Measurements from ENCODE around the gene MRPS26. TPM values are rescaled to one million over a fixed set of nuclear protein-coding genes. Genes with fewer than 3 reads are reported as not detected.
"Not testable (repeated sequence)": the region's sequence is repeated elsewhere in the genome, so short reads cannot be mapped to it uniquely, and the experiment has no call there.

MRPS26 gene
- total RNA-seq, 1 donor from 2014 or later = 31.0 TPM

DNA sequence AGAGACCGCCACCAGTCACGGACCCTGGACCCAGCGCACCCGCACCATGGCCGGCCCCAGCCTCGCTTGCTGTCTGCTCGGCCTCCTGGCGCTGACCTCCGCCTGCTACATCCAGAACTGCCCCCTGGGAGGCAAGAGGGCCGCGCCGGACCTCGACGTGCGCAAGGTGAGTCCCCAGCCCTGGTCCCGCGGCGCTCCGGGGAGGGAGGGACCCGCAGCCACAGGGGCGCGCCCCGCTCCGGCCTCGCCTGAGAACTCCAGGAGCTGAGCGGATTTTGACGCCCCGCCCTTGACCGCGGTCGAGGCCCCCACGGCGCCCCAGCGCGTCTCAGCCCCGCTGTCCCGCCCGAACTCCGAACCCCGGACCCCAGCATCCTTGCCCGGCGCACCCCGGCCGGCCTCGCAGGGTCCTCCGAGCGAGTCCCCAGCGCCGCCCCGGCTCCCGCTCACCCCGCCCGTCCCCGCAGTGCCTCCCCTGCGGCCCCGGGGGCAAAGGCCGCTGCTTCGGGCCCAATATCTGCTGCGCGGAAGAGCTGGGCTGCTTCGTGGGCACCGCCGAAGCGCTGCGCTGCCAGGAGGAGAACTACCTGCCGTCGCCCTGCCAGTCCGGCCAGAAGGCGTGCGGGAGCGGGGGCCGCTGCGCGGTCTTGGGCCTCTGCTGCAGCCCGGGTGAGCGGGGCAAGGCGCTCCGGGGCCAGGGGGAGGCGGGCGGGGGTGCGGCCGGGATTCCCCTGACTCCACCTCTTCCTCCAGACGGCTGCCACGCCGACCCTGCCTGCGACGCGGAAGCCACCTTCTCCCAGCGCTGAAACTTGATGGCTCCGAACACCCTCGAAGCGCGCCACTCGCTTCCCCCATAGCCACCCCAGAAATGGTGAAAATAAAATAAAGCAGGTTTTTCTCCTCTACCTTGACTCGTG is 26.0 kb downstream of the MRPS26 start, which contains the start of gene OXT:
Gene OXT (plus strand): TSS at position 11 of the 920 bp plus-strand sequence. CDS start 36 bp downstream, at position 47.
- TF ChIP-seq, protein P1, sequence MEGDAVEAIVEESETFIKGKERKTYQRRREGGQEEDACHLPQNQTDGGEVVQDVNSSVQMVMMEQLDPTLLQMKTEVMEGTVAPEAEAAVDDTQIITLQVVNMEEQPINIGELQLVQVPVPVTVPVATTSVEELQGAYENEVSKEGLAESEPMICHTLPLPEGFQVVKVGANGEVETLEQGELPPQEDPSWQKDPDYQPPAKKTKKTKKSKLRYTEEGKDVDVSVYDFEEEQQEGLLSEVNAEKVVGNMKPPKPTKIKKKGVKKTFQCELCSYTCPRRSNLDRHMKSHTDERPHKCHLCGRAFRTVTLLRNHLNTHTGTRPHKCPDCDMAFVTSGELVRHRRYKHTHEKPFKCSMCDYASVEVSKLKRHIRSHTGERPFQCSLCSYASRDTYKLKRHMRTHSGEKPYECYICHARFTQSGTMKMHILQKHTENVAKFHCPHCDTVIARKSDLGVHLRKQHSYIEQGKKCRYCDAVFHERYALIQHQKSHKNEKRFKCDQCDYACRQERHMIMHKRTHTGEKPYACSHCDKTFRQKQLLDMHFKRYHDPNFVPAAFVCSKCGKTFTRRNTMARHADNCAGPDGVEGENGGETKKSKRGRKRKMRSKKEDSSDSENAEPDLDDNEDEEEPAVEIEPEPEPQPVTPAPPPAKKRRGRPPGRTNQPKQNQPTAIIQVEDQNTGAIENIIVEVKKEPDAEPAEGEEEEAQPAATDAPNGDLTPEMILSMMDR (IDR thresholded peaks at IDR 0.05) = no peak
- H3K27me3 Mint-ChIP-seq (ENCODE audit: low read depth) = peaks cover 10% of the 10 kb centered on the region
- peaks cover 4% of the 10 kb centered on the region for H3K4me1 Mint-ChIP-seq (ENCODE audit: low read depth)
- no peak within 1 kb of the TSS for H3K27ac Mint-ChIP-seq (ENCODE audit: unreplicated experiment)
- DNase-seq (ENCODE audit: low spot score) = peak; percentile 90
- H3K36me3 Mint-ChIP-seq (ENCODE audit: low read depth) = no peaks in the 10 kb centered on the region
- no peaks in the 10 kb centered on the region for H3K9me3 Mint-ChIP-seq (ENCODE audit: low read depth)
- H3K4me3 Mint-ChIP-seq (ENCODE audit: unreplicated experiment) = peak within 1 kb of the TSS; percentile 55

DNA sequence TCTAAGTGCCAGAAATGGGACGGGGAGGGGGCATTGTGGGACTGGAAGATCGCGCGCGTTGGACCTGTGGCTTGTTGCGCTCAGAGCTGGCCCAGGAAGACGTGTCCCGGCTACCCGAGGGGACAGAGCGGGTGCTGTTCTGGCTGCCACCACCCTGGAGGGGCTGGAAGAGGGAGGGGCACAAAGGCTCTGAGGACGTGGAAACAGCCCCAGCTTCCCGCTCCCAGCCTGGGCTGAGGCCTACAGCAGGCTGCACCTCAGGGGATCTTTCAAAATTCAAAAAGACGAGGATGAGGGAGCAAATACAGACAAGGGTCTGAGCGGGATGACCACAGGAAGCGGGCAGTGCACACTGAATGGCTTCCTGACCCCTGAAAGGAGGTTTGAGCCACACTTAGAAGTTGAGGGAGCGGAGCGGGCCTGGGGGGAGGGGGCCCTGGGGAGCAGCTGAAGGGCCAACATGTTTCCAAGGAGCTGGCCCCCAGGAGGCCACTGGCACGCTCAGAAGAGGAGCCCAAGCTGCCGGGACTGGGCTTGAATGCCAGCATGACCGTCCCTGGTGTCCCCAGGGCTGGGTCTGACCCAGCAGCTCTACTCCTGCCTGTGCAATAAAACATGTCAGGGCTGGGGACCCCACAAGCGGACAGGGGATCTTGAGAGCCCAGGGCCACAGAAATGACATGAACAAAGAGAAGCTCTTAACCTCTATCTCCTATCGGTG is 26.8 kb downstream of the MRPS26 start:
- Mint-ChIP-seq H3K4me1 (ENCODE audit: low read depth) (peaks cover 4% of the 10 kb centered on the region), H3K9me3 (ENCODE audit: low read depth) (no peaks in the 10 kb centered on the region), H3K36me3 (ENCODE audit: low read depth) (no peaks in the 10 kb centered on the region), H3K4me3 (ENCODE audit: unreplicated experiment) (peak overlapping the region; percentile 55), H3K27me3 (ENCODE audit: low read depth) (peaks cover 10% of the 10 kb centered on the region), H3K27ac (ENCODE audit: unreplicated experiment) (no peak overlapping the region)
- DNase-seq (ENCODE audit: low spot score) = peak; percentile 77
- TF ChIP-seq, protein P1 (IDR thresholded peaks at IDR 0.05) = no peak

DNA sequence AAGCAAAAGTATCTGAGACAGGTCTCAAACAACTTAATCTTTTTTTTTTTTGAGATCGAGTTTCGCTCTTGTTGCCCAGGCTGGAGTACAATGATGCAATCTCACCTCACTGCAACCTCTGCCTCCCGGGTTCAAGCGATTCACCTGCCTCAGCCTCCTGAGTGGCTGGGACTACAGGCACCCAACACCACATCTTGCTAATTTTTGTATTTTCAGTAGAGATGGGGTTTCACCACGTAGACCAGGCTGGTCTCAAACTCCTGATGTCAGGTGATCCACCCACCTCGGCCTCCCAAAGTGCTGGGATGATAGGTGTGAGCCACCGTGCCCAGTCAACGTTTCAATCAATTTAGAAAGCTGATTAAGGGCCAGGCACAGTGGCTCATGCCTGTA is 27.4 kb downstream of the MRPS26 start:
- not testable (repeated sequence) for DNase-seq (ENCODE audit: low spot score); H3K36me3 Mint-ChIP-seq (ENCODE audit: low read depth); H3K9me3 Mint-ChIP-seq (ENCODE audit: low read depth); H3K27ac Mint-ChIP-seq (ENCODE audit: unreplicated experiment); H3K4me3 Mint-ChIP-seq (ENCODE audit: unreplicated experiment); H3K4me1 Mint-ChIP-seq (ENCODE audit: low read depth)
- peaks cover 10% of the 10 kb centered on the region for H3K27me3 Mint-ChIP-seq (ENCODE audit: low read depth)

DNA sequence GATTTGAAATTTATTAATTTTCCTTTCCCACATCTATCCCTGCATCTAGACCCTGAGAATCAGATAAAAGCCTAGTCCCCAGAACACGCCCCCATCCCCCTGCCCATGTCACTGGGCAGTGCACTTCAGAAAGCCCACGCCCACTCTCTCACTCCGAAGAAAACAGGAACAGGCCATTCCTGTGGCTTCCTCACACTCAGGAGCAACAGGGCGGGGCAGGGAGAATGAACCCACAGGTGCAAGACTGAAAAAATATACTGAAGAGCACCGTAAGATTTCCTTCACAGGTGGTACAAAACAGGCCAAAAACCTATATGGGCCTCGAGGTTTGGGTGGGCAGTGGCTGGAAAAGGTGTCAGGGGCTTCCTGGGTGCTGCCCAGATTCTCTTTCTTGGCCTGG is 29.0 kb downstream of the MRPS26 start:
- peak; percentile 30 for DNase-seq (ENCODE audit: low spot score)
- TF ChIP-seq, protein P1 (IDR thresholded peaks at IDR 0.05) = no peak
- peaks cover 3% of the 10 kb centered on the region for H3K9me3 Mint-ChIP-seq (ENCODE audit: low read depth)
- no peak overlapping the region for H3K4me3 Mint-ChIP-seq (ENCODE audit: unreplicated experiment)
- H3K4me1 Mint-ChIP-seq (ENCODE audit: low read depth) = peaks cover 4% of the 10 kb centered on the region
- H3K36me3 Mint-ChIP-seq (ENCODE audit: low read depth) = no peaks in the 10 kb centered on the region
- H3K27me3 Mint-ChIP-seq (ENCODE audit: low read depth) = peaks cover 15% of the 10 kb centered on the region
- H3K27ac Mint-ChIP-seq (ENCODE audit: unreplicated experiment) = no peak overlapping the region

DNA sequence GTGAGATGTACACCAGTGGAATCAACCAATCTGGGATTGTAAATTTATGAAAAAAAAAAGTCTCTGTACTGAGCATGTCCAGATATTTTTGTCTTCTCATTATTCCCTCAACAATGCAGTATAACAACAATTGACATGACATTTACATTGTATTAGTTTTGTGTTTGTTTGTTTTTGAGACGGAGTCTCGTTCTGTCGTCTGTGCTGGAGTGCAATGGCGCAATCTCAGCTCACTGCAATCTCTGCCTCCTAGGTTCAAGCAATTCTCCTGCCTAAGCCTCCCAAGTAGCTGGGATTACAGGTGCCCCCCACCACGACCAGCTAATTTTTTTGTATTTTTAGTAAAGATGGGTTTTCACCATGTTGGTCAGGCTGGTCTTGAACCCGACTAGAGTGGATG is 29.5 kb downstream of the MRPS26 start:
- not testable (repeated sequence) for H3K36me3 Mint-ChIP-seq (ENCODE audit: low read depth); H3K4me1 Mint-ChIP-seq (ENCODE audit: low read depth); H3K9me3 Mint-ChIP-seq (ENCODE audit: low read depth); DNase-seq (ENCODE audit: low spot score); H3K4me3 Mint-ChIP-seq (ENCODE audit: unreplicated experiment); H3K27ac Mint-ChIP-seq (ENCODE audit: unreplicated experiment)
- H3K27me3 Mint-ChIP-seq (ENCODE audit: low read depth) = peaks cover 15% of the 10 kb centered on the region

DNA sequence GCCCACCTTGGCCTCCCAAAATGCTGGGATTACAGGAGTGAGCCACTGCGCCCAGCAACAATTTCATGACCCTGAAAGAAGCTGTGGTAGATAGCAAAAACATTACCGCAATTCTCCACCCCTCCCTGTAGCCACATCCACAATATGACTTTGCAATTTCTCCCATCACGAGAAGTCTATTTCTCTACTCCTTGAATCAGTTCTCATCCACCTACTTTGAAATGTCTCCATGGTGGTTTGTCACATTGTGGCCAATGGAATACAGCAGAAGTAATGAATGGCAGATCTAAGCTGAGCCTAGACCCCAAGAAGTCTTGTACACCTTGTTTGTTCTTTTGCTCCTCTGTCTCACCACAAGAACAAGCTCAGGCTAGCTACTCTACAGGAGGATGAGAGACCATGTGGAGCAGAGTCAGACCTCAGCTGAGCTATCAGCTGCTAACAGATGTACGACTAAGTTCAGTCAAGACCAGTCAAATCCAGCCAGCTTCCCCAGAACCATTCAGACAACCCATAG is 31.8 kb downstream of the MRPS26 start:
- peak; percentile 3 for DNase-seq (ENCODE audit: low spot score)
- no peaks in the 10 kb centered on the region for H3K4me1 Mint-ChIP-seq (ENCODE audit: low read depth)
- no peak overlapping the region for H3K4me3 Mint-ChIP-seq (ENCODE audit: unreplicated experiment)
- peaks cover 28% of the 10 kb centered on the region for H3K27me3 Mint-ChIP-seq (ENCODE audit: low read depth)
- TF ChIP-seq, protein P1 (IDR thresholded peaks at IDR 0.05) = no peak
- H3K9me3 Mint-ChIP-seq (ENCODE audit: low read depth) = peaks cover 3% of the 10 kb centered on the region
- no peaks in the 10 kb centered on the region for H3K36me3 Mint-ChIP-seq (ENCODE audit: low read depth)
- H3K27ac Mint-ChIP-seq (ENCODE audit: unreplicated experiment) = no peak overlapping the region
